KOPT-K1 (cell line): ENCODE data around the gene TIFAB.

Experiments
- H3K27ac ChIP-seq: fragments of 200-600 bp; sonication (generic); 2 replicates; pipeline ENCODE4 v1.5.1; 2016; ENCODE audit warnings: antibody characterized with exemption, mild to moderate bottlenecking, low read depth, low read length; ENCODE audit not compliant: poor library complexity, severe bottlenecking
- H3K36me3 ChIP-seq: fragments of 200-600 bp; sonication (generic); 2 replicates; pipeline ENCODE4 v1.5.1; 2017; ENCODE audit warnings: antibody characterized with exemption, mild to moderate bottlenecking, low read length, moderate library complexity; ENCODE audit not compliant: insufficient read depth
- H3K9me3 ChIP-seq: fragments of 200-600 bp; sonication (generic); 2 replicates; pipeline ENCODE4 v1.5.1; 2017; ENCODE audit warnings: antibody characterized with exemption, low read length, mild to moderate bottlenecking; ENCODE audit not compliant: insufficient read depth, poor library complexity, severe bottlenecking

The TIFAB gene

DNA sequence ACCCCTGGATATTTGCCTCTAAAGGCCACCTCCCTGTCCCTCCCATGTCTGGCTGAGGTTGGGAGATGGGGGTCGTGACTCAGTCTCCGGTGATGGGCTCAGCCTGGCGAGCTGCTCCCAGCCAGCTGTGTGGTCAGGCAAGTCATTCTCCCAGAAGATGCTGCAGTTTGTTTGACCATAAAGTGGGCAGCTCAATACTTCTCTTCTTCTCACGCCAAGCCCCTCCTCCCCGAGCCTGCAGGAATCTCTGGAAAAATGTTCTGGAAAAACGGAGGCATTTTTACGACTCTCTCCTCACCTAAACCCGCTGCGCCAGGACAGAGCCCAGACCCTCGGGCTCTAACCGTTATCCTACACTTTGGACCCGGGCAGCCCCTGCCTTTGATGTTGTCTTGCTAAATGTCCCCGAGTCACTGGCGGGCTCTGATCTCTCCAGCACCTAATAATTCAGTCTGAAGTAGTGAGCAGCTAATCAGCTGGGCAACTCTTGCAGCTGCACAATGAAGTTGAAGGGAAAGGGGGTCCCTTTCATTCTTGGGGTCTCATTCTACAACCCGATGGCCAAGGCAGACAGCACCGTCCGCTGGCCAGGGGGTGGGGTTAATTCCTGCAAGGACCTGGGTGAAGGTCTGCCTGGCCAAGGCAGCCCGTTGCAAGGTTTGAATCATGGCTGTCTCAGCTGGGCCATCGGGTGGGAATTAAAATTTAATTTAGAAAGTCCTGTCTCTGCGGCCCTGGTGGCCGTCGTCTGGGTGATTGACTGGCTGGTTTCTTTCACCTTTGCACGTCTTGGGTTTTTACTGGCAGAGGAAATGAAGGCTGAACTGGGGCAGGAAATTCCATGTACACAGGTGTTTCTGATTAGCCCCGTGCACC lies 17.3 kb downstream of the TIFAB start:
- Histone ChIP-seq H3K27ac (no peak overlapping the region), H3K9me3 (no peaks in the 10 kb centered on the region), H3K36me3 (no peaks in the 10 kb centered on the region)

DNA sequence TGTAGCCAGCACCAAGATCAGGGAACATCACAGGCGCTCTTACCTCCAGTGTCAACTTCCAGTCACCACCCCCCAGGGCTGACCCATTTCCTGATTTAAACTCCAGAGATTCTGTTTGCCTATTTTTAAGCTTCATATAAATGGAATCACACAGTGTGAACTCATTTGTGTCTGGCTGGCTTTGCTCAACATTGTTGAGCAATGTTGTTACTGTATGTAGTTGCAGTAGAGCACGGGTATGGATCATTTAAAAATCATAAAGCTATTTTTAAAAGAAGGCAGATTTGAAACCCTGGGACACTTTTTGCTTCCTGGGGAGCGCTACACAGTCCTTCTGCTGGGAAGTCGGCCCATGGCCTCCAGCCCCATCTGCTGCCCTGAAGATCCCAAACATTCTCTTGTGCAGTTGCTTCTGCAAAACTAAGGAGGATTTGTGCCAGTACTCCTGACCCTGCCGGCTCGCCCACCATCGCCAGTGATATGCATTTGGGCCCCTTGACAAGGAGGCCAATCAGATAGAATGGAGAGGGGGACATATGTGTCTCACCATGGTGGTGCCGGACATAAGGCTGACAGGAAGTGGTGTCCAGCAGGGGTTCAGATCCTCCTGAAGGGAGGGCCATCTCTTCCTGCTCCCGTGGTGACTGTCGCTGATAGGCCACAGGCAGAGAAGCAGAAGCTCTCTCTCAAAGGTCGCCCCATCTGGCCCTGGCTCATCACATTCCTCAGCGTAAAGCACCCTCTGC lies 18.3 kb downstream of the TIFAB start:
- Histone ChIP-seq H3K9me3 (peaks cover 2% of the 10 kb centered on the region), H3K27ac (no peak overlapping the region), H3K36me3 (no peaks in the 10 kb centered on the region)

DNA sequence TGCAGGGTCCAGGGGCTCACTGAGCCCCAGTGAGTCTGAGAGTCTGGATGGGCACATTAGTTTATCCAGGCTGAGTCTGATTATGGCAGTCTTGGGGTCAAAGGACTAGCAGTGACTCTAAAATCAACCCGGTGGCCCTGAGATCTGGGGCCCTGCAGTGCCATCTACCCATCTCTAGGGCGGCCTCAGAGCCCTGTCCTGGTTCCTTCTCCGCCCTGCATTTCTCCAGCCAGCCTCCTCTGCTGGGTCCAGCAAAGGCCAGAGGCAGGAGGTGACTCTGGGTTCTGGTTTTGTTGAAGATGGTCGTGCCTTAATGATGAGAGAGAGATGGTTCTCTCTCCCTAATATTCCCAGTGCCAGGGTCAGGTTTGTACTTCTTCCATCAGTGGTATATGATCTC lies 20.0 kb downstream of the TIFAB start:
- Histone ChIP-seq H3K36me3 (no peaks in the 10 kb centered on the region), H3K27ac (no peak overlapping the region), H3K9me3 (peaks cover 7% of the 10 kb centered on the region)

DNA sequence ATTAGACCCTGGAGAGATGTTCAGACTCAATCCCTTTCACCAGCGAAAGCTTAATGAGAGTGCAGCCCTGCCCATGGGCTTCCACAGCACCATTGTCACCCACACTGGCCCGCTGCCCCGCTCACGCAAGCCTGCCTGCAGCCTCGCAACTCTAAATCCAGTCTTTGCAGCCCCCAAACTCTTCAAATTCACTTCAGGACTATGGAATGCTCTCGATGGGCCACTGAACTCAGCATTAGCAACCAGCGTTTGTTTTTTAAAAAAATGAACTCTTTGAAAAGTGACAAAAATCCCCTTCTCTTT lies 22.1 kb downstream of the TIFAB start:
- no peak overlapping the region for H3K27ac ChIP-seq
- peaks cover 7% of the 10 kb centered on the region for H3K9me3 ChIP-seq
- no peaks in the 10 kb centered on the region for H3K36me3 ChIP-seq

DNA sequence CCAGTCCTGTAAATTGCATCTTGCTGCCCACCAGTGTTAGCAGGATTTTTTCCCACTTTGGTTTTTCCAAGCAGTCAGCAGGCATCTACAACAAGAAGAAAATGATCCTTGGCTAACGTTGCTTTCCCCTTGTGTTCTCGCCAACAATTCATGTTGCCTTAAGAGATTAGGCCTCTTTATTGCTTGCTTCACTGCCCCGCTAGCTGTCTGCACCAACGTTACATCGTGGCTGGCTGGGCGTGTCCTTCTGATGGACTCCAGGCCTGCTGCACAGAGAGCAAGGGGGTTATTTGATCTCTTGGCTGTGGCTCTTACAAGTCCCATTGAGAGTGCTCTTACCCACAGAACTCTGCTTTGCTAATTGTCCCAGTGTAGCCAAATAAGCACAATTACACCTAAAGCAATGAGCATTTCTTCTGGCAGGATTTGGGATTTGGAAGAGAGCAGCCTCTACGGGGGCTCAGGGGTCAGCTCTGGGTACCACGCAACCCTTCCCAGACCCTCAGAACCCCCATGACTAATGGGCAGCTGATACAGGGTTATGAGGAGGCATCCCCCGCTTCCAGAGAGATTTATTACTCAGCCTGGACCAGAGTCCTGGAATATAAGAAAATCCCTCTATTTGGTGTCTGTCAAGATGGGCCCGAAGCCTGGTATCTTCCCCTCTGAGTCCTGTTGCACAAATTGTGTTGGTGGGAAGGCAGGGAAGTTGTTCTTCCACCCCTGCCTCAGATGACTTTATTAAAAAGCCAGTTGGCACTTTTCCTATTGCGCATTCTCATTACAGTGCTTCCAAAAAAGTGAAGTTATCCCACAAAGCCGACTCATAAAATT lies 22.6 kb downstream of the TIFAB start:
- Histone ChIP-seq H3K36me3 (no peaks in the 10 kb centered on the region), H3K9me3 (peaks cover 7% of the 10 kb centered on the region), H3K27ac (no peak overlapping the region)

DNA sequence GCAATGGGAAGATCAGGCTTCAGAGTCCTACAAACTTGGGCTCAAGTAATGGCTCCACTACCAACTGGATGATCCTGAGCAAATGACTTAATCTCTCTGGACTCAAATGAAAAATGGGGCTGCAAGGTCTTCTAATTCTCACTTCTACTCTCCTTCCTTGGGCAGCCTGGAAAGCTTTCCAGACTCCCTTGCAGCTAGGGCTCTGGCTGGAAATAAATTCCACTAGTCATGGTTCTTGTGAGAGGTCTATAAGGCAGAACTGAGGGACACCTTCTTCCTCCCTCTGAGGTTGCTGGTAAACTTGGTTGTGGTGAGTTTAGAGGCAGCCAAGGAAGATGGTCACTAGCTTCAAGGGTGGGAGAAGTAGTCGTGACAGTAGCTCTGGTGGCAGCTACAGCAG lies 23.6 kb downstream of the TIFAB start:
- Histone ChIP-seq H3K9me3 (peaks cover 7% of the 10 kb centered on the region), H3K36me3 (no peaks in the 10 kb centered on the region), H3K27ac (no peak overlapping the region)

DNA sequence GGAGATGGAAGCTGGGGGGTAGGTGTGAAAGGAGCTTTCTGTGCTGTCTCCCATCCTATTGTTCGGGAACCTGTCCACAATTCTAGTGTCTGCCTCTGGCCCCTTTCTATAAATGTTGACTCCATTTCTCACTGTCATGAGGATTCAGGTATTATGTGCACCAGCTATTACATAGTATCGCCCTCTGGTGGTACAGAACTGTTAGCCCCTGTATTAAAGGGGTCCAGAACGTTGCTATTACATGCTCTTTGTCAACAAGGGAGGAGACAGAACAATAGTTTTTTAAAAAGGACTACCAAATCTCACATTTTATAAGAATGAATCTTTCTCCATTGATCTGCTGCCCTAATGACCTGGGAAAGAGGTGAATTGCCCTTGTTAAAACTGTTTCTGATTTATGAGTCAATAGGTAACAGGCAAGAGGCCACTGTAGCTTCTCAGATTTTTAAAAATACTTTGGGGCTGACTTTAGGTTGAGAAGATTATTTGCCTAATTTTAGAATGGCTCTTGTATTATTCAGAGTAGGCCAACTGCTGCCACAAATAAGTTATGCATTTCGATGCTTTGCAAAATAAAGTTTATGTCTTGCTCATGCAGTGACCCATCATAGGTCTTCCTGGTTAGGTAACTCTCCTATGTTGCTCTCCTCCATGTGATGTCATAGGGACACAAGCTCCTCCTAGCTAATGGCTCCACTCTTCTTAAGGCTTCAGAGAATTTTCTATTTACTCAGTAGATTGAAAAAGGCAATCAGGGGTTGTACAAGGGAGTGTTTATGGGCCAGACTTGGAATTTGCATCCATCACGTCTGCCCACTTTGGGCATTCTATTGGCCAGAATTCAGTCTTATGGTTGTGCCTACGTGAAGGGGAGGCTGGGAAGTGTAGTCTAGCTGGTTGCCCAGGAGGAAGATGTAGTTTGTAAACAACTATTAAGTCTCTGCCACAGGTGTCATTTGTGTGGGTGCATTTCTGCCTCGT lies 25.8 kb downstream of the TIFAB start:
- H3K27ac ChIP-seq, result peak overlapping the region; percentile 88

DNA sequence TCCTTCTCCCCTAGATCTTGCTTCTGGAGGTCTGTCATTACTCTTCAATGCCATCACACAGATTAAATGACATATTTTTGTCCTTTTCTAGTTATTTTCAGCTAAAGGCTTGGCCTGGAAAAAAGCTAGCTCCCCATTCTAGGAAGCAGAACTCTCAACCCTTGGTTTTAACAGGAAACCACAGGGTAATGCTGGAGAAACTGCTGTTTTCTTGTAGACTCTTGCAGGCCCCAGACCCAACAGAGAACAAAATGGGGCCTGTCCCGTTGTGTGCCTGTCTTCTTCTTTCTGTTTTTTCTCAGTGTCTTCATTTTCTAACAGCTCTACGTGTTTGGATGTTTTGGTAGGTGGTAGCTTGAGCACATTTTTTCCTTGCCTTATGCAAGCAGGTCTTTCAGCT lies 26.5 kb downstream of the TIFAB start:
- H3K27ac ChIP-seq, result peak overlapping the region; percentile 88
- no peaks in the 10 kb centered on the region for H3K36me3 ChIP-seq

More for the DNA sequence above, 25.8 kb downstream of the TIFAB start:
- no peaks in the 10 kb centered on the region for H3K36me3 ChIP-seq
- H3K9me3 ChIP-seq, result peaks cover 7% of the 10 kb centered on the region

DNA sequence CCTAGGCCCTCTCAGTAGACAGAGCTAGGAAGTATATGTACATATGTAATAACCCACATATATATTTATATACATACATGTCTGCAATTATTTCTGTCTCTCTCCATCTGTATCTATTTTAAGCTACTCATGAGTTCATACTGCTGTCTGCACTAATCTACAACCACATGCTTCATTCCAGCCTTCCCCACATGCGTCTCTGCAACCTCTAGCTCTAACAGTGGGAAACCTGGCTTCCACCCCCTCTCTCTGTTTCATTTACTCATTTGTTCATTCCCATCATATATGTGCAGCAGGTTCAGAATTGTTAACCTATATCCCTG lies 28.3 kb downstream of the TIFAB start:
- Histone ChIP-seq H3K27ac (no peak overlapping the region), H3K9me3 (peaks cover 13% of the 10 kb centered on the region), H3K36me3 (no peaks in the 10 kb centered on the region)

More for the DNA sequence above, 26.5 kb downstream of the TIFAB start:
- H3K9me3 ChIP-seq, result peaks cover 7% of the 10 kb centered on the region

DNA sequence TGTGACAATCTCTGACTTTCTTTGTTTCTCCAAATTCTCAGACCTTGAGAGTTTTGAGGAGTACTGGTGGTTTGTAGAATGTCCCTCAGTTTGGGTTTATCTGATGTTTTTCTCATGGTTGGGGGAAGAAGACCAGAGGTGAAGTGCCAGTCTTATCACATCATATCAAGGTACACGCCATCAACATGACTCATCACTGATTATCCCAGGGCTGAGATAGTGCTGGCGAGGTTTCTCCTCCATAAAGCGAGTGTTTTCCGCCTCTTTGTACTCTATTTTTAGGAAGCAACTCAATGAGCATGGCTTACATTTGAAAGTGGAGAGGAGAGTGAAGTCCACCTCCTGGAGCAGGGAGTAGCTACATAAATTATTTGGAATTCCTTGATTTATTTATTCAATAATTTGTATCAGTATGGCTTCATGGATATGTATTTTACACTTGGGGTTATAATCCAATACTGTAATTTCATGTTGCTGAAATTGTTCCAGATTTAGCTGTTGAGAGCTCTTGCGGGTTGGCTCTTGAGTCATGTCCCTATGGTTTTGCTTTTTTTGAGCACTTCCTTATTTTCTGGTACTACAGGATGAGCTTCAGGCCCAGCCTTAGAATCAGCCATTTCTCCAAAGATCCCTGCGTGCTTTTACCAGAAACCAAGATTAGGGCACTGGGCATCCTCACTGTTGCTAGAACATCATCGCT lies 28.9 kb downstream of the TIFAB start:
- H3K27ac ChIP-seq, result no peak overlapping the region
- H3K36me3 ChIP-seq, result no peaks in the 10 kb centered on the region
- H3K9me3 ChIP-seq, result peaks cover 9% of the 10 kb centered on the region

DNA sequence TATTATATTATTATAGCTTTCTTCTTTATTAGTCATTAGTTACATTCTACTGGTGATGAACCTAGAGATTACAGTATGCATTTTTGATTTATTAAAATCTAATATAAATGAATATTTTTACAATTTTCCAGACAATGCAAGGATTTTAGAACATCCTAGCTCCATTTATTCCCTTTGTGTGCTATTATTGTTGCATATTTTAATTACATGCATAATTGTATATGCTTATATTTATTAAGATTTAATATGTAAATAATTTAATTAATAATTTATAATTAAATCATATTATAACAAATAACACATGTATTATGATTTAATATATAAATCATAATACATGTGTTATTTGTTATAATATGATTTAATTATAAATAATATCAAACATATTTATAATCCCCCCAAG lies 29.7 kb downstream of the TIFAB start:
- no peak overlapping the region for H3K27ac ChIP-seq
- H3K36me3 ChIP-seq, result no peaks in the 10 kb centered on the region
- H3K9me3 ChIP-seq, result peaks cover 9% of the 10 kb centered on the region

DNA sequence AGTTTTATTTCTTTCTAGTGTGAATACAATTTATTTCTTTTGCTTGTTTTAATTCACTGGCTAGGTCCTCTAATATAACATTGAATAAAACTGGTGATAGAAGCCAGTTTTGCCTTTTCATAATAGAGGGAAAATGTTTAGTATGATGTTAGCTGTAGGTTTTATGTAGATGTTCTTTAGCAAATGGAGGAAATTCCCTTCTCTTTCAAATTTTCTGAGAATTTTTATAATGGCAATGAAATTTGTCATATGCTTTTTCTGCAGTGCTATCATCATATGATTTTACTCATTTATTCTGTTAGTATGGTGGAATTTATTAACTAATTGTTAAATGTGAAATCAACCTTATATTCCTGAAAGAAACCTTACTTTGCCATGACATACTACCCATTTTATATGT lies 35.1 kb downstream of the TIFAB start:
- no peaks in the 10 kb centered on the region for H3K36me3 ChIP-seq
- H3K9me3 ChIP-seq, result peaks cover 9% of the 10 kb centered on the region
- no peak overlapping the region for H3K27ac ChIP-seq

DNA sequence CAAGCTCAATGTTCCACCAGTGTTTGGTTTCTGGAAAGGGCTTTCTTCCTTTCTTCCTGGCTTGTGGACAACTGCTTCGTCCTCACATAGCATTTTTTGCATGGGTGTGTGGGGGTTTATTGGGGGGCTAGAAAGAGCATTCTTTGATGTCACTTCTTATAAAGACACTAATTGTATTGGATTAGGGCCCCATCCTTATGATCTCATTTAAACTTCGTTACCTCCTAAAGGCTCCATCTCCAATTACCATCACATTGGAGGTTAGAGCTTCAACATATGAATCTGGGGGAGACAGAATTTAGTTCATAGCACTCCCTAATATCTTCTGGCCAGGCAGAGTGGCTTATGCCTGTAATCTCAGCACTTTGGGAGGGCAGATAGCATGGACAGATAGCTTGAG lies 47.1 kb downstream of the TIFAB start:
- no peaks in the 10 kb centered on the region for H3K36me3 ChIP-seq
- H3K27ac ChIP-seq, result no peak overlapping the region
- peaks cover 6% of the 10 kb centered on the region for H3K9me3 ChIP-seq

DNA sequence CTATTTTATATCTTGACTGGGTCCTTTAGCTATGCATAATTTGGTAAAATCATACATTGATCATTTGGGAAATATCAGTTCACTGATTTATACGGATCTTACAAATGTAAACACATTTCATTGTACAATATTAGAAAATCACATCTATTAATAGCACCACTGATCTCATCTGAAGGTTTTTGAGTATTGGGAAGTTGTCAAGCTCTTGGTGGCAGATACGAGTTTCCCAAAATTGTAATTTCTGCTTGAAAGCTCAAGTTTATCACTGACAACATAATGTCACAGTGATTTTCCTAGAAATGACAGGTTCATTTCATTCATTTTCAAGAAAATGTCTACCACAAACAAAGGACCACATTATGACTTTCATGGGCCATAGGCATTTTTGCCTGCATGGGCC lies 50.1 kb downstream of the TIFAB start:
- H3K9me3 ChIP-seq, result peaks cover 6% of the 10 kb centered on the region
- H3K27ac ChIP-seq, result no peak overlapping the region
- 0 out of 2 replicates have a peak, but pooled peaks cover 6% of the 10 kb centered on the region for H3K36me3 ChIP-seq
